Hepatocyte (in vitro differentiated cells): ENCODE measurements around the gene RUNX3.

ENCODE experiments used
- EZH2 ChIP-seq: fragments of 200-600 bp; sonication (generic); IDR thresholded peaks from 2 replicates; pipeline ENCODE4 v1.6.1; 2016; ENCODE audit warnings: antibody characterized with exemption, mild to moderate bottlenecking, borderline replicate concordance
- TF ChIP-seq, protein P1 (sequence below): fragments of 200-600 bp; sonication (generic); IDR thresholded peaks from 2 replicates; pipeline ENCODE4 v1.5.1; 2016; ENCODE audit warnings: antibody characterized with exemption, mild to moderate bottlenecking; ENCODE audit not compliant: poor library complexity

DNA sequence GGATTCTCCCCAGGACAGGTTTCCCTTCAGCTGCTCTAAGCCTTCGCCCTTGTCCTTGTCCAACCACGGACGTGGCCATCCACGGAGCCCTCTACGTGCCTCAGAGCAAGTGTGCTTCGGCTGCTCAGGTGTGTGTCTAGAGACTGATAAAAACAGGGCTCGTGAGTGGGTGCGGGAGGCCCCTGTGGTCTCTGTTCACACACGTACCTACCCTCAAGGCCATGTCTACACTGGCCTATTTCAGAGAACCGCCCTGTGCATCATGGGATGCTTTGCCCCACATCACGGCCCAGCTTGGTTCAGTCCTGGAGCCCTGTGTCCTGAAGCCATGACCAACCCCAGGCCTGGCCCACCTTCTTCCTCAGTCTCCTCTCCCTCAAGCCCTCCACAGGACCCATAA is 24.6 kb upstream of the RUNX3 start:
- TF ChIP-seq, protein P1, sequence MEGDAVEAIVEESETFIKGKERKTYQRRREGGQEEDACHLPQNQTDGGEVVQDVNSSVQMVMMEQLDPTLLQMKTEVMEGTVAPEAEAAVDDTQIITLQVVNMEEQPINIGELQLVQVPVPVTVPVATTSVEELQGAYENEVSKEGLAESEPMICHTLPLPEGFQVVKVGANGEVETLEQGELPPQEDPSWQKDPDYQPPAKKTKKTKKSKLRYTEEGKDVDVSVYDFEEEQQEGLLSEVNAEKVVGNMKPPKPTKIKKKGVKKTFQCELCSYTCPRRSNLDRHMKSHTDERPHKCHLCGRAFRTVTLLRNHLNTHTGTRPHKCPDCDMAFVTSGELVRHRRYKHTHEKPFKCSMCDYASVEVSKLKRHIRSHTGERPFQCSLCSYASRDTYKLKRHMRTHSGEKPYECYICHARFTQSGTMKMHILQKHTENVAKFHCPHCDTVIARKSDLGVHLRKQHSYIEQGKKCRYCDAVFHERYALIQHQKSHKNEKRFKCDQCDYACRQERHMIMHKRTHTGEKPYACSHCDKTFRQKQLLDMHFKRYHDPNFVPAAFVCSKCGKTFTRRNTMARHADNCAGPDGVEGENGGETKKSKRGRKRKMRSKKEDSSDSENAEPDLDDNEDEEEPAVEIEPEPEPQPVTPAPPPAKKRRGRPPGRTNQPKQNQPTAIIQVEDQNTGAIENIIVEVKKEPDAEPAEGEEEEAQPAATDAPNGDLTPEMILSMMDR = no peak
- no peak for TF ChIP-seq EZH2
